Measurements from ENCODE around the gene MACF1.

Gene MACF1

GRCh38 chr1:39392851-39393573, 188.5 kb downstream of the MACF1 start:
- FAIRE-seq (no peak), DNase-seq (ENCODE audit: low spot score) (no peak)

GRCh38 chr1:39393645-39394044, 189.2 kb downstream of the MACF1 start:
- DNase-seq (ENCODE audit: low spot score) (no peak), FAIRE-seq (no peak)

- no peak for DNase-seq (ENCODE audit: low spot score)
- FAIRE-seq, result no peak
These were observed 189.6 kb downstream of the MACF1 start for GRCh38 chr1:39394059-39394458.

- DNase-seq (ENCODE audit: low spot score) (peak; percentile 40), FAIRE-seq (no peak)
These were observed 190.1 kb downstream of the MACF1 start for GRCh38 chr1:39394598-39394997.

- DNase-seq (ENCODE audit: low spot score), result peak; percentile 84
- FAIRE-seq, result no peak
These were observed 190.9 kb downstream of the MACF1 start for GRCh38 chr1:39395357-39395831.

- FAIRE-seq, result no peak
- no peak for DNase-seq (ENCODE audit: low spot score)
These were observed 192.2 kb downstream of the MACF1 start for GRCh38 chr1:39396671-39397070.

GRCh38 chr1:39397487-39397886, 193.0 kb downstream of the MACF1 start:
- no peak for DNase-seq (ENCODE audit: low spot score)
- FAIRE-seq, result no peak

- DNase-seq (ENCODE audit: low spot score) (peak; percentile 87), FAIRE-seq (peak; percentile 76)
These were observed 194.0 kb downstream of the MACF1 start for GRCh38 chr1:39398278-39399021.

GRCh38 chr1:39401106-39401505, 196.6 kb downstream of the MACF1 start:
- no peak for DNase-seq (ENCODE audit: low spot score)
- no peak for FAIRE-seq

GRCh38 chr1:39404876-39405275, 200.4 kb downstream of the MACF1 start:
- FAIRE-seq (no peak), DNase-seq (ENCODE audit: low spot score) (no peak)

- DNase-seq (ENCODE audit: low spot score) (no peak), FAIRE-seq (no peak)
These were observed 200.9 kb downstream of the MACF1 start for GRCh38 chr1:39405358-39405757.

- DNase-seq (ENCODE audit: low spot score) (no peak), FAIRE-seq (no peak)
These were observed 202.3 kb downstream of the MACF1 start for GRCh38 chr1:39406533-39407450.

- FAIRE-seq (no peak), DNase-seq (ENCODE audit: low spot score) (no peak)
These were observed 203.0 kb downstream of the MACF1 start for GRCh38 chr1:39407510-39407895.

GRCh38 chr1:39407896-39408640, 203.6 kb downstream of the MACF1 start:
- DNase-seq (ENCODE audit: low spot score) (no peak), FAIRE-seq (no peak)

- DNase-seq (ENCODE audit: low spot score) (peak; percentile 99), FAIRE-seq (no peak)
These were observed 204.2 kb downstream of the MACF1 start for GRCh38 chr1:39408641-39409054.

- FAIRE-seq (no peak), DNase-seq (ENCODE audit: low spot score) (no peak)
These were observed 204.7 kb downstream of the MACF1 start for GRCh38 chr1:39409055-39409816.

- no peak for FAIRE-seq
- DNase-seq (ENCODE audit: low spot score), result peak; percentile 76
These were observed 206.5 kb downstream of the MACF1 start for GRCh38 chr1:39410915-39411436.

GRCh38 chr1:39411526-39412478, 207.3 kb downstream of the MACF1 start:
- no peak for DNase-seq (ENCODE audit: low spot score)
- no peak for FAIRE-seq

GRCh38 chr1:39412892-39413291, 208.4 kb downstream of the MACF1 start:
- DNase-seq (ENCODE audit: low spot score), result no peak
- no peak for FAIRE-seq

All from urothelium cell line (cell line).